Breast epithelium (tissue), 4 donors: ENCODE data around the gene FAM177B. TPM values are rescaled to one million over a fixed set of nuclear protein-coding genes. Genes with fewer than 3 reads are reported as not detected.

Source experiments
- DNase-seq, 2 donors: peaks; one replicate each; pipeline ENCODE4 v3.0.0-alpha.2; 2019; ENCODE audit warnings: low spot score in 2 of 2
- H3K27ac ChIP-seq, 2 donors: fragments of 200-600 bp; sonication (generic) in 1 of 2; one replicate each; pipeline ENCODE4 v1.5.1; 2016 to 2019; ENCODE audit warnings: mild to moderate bottlenecking in 1 of 2
- H3K27me3 ChIP-seq, 2 donors: fragments of 200-600 bp; sonication (generic) in 1 of 2; one replicate each; pipeline versions ENCODE4 v1.5.1 to v1.6.0; 2017 to 2019; ENCODE audit warnings: control low read depth in 1 of 2, mild to moderate bottlenecking in 1 of 2
- H3K36me3 ChIP-seq: fragments of 200-600 bp; one replicate; pipeline ENCODE4 v1.5.1; 2019
- H3K4me1 ChIP-seq, 2 donors: fragments of 200-600 bp; sonication (generic); one replicate each; pipeline ENCODE4 v1.5.1; 2016 to 2019; ENCODE audit warnings: control low read depth in 1 of 2
- H3K4me3 ChIP-seq, 3 donors: fragments of 200-600 bp; sonication (generic); 1 replicate in 2 of 3; 2 replicates in 1 of 3; pipeline ENCODE4 v1.5.1; 2016 to 2019; ENCODE audit warnings: mild to moderate bottlenecking in 3 of 3, moderate library complexity in 2 of 3
- H3K9me3 ChIP-seq, 2 donors: fragments of 200-600 bp; sonication (generic) in 1 of 2; one replicate each; pipeline ENCODE4 v1.5.1; 2016 to 2019; ENCODE audit warnings: control low read depth in 1 of 2
- POLR2A ChIP-seq: fragments of 450-650 bp; IDR thresholded peaks from one replicate; pipeline ENCODE4 v1.6.1; 2016; ENCODE audit warnings: antibody characterized with exemption, mild to moderate bottlenecking, moderate library complexity
- POLR2AphosphoS5 ChIP-seq, 3 donors: sonication (generic); formaldehyde crosslinking; IDR thresholded peaks; one replicate each; pipeline ENCODE4 v1.6.1; 2017; ENCODE audit warnings: antibody characterized with exemption in 3 of 3
- intact Hi-C: fragments of 100-400 bp; cut with DNase I; formaldehyde crosslinking; loops from one replicate; pipeline ENCODE4 v1.15.1; 2023; ENCODE audit warnings: low total_unique reads
- total RNA-seq, 3 donors: library from RNA; depleted of rRNA; stranded (reverse); fragments of >200 nt; gene quantifications; one replicate each; pipeline ENCODE4 v1.1.0, GENCODE V29; 2016
- TF ChIP-seq, protein P1 (sequence below), 3 donors: fragments of 450-650 bp; IDR thresholded peaks; one replicate each; pipeline ENCODE4 v1.5.1; 2016 to 2017; ENCODE audit warnings: antibody characterized with exemption in 3 of 3, mild to moderate bottlenecking in 3 of 3, moderate library complexity in 3 of 3

FAM177B gene
- total RNA-seq, 3 donors from 2014 or later, result 1.4 to 2.3 (median 2.3) TPM

DNA sequence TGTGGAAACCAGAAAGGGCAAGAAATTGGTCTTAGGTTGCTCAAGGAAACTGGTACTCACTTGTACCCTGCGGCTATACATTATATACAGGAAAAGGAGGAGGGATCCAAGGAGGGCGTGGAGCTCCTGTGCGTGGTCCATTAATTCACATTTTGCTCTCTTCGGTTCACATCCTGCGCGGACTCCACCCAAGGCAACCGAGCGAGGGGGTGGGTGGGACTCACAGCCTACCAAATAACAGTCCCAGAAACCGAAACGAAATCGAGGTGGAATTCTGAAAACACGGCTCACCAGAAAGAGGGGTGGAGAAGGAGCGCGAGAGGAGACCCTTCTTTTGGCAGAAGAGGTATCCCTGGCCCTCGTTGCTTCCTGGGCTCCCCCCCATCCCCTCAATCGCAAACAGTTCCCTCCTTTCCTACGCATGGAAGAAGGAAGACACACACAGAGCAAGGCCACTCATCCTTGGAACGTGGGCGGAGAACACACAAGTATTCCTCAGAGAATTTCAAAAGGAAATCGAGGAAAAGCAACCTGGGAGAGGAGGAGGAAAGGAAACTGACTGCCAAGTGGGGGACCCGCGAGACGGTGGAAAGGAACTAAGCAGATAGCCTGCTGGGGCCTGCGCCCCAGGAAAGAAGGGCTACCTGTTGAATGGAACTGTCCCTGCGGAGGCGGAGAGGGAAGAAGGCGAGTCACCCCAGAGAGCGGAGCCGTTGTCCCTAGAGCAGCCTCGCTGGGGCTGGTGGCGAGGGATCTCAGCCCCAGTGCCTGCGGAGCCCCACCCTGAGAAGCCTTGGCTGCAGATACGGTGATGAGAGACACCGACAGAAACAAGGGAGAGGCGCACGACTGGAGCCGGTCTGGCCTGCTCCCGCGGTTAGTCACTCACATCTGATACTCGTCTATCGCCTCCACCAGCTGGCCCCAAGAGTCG is 25.4 kb upstream of the FAM177B start:
- H3K9me3 ChIP-seq, result no peaks in the 10 kb centered on the region
- H3K4me1 ChIP-seq, result peaks cover 0 to 6% of the 10 kb centered on the region in 2 donors
- TF ChIP-seq POLR2AphosphoS5 (IDR thresholded peaks at IDR 0.05), result no peak
- TF ChIP-seq, protein P1, sequence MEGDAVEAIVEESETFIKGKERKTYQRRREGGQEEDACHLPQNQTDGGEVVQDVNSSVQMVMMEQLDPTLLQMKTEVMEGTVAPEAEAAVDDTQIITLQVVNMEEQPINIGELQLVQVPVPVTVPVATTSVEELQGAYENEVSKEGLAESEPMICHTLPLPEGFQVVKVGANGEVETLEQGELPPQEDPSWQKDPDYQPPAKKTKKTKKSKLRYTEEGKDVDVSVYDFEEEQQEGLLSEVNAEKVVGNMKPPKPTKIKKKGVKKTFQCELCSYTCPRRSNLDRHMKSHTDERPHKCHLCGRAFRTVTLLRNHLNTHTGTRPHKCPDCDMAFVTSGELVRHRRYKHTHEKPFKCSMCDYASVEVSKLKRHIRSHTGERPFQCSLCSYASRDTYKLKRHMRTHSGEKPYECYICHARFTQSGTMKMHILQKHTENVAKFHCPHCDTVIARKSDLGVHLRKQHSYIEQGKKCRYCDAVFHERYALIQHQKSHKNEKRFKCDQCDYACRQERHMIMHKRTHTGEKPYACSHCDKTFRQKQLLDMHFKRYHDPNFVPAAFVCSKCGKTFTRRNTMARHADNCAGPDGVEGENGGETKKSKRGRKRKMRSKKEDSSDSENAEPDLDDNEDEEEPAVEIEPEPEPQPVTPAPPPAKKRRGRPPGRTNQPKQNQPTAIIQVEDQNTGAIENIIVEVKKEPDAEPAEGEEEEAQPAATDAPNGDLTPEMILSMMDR (IDR thresholded peaks at IDR 0.05), result no peak
- no peak for TF ChIP-seq POLR2A
- DNase-seq, result peak in 1 of 2 donors; percentile 37
- peak overlapping the region; percentile 92 to 94 for H3K27ac ChIP-seq
- H3K27me3 ChIP-seq, result no peaks in the 10 kb centered on the region
- H3K36me3 ChIP-seq, result no peaks in the 10 kb centered on the region
- H3K4me3 ChIP-seq, result peak overlapping the region; percentile 71 to 95 (median 90)
- intact Hi-C loops, result no loop called here

DNA sequence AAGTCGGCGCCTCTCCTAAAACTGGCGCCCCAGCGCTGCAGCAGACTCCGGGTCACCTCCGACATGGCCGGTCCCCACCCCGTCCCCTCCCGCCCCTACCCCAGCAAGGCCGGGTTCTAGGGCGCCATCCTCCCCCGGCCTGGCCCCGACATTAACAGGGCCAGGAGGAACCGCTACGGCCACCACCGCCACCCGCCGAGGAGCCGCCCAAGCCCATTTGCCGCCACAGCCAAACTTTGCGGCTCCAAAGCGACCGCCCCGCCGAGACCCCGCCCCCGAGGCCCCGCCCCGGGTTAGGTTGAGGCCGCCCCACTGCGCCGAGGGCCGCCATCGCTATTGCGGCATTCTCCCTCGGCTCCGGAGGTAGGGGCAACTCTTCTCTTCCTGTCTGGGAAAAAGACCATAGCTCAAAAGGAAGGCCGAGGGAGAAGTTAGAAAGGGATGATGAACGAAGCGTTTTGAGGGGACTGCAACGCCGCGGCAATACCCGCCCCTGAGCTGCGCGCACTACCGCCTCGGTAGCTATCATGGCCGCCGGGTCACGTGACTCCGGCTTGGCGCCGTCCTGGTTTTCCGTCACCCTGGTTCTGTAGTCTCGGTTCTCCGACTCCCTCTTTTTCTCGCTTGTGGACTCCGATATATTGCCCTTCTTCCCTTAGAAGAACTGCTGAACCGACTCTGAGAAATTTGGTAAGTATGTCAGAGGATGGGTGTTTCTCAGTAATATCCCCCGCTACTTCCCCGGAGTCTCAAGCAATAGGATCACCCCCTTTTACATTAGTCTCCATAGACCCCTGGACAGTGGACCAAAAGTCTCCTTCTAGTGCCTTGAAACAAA is 24.5 kb upstream of the FAM177B start, which contains the start of the genes AIDA and BROX:
Gene AIDA (minus strand): TSS at position 239 of the 838 bp plus-strand sequence. CDS start 174 bp downstream, at position 65.
Gene BROX (plus strand): TSS at position 312 of the 838 bp plus-strand sequence. CDS start 3,136 bp downstream, outside the sequence.
- no peak for TF ChIP-seq POLR2A
- peak; percentile 71 to 74 (median 72) for TF ChIP-seq POLR2AphosphoS5 (IDR thresholded peaks at IDR 0.05)
- TF ChIP-seq, protein P1 (IDR thresholded peaks at IDR 0.05), result peak in 2 of 3 donors; percentile 10 to 23
- H3K4me1 ChIP-seq, result peaks cover 0 to 6% of the 10 kb centered on the region in 2 donors

DNA sequence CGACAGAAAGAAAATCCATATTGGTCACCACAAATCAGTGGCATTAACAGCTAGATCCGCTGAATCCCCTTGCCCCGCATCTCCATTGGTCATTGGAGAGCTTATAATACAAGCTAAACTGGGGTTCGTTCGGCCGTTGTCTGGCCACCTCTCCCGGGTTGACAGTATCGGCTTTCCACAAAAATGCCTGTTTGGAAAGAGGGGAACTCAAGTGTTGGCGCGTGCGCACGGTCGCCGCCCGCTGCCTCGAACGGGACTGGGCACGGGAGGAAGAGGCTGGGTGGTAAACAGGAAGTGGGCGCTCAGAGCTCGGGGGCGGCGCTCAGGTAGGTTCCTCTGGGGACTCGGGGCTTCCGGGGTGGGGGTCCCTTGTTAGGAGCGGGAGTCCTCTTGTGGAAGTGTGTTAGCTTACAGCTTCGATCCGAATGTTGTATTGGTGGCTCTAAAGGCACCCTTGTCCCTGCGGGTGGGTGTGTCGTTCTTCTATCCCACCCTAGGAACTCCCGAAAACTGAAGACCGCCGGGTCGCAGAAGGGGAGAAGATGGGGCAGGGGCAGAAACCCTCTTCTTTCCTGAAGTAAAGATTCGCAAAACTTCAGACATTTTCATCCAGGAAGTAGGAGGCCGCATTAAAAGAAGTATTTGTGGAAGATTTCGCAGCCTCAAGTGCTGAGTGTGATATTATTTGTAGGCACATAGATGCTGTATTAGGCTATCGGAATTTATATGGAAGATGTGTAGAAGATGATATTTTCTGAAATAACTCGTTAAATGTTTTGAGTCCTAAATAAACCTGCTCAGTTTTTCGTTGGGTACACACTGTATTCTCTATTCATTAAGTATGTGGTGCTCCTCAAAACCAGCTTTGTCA is 23.7 kb upstream of the FAM177B start:
- intact Hi-C loops, result no loop called here
- peak; percentile 89 to 93 for DNase-seq

More for the DNA sequence above, 24.5 kb upstream of the FAM177B start, which contains the start of the genes AIDA and BROX:
- no peaks in the 10 kb centered on the region for H3K36me3 ChIP-seq
- intact Hi-C loops, result no loop called here
- no peaks in the 10 kb centered on the region for H3K27me3 ChIP-seq
- DNase-seq, result peak; percentile 89 to 96
- peak within 1 kb of the TSS; percentile 92 to 94 for H3K27ac ChIP-seq
- no peaks in the 10 kb centered on the region for H3K9me3 ChIP-seq
- H3K4me3 ChIP-seq, result peak within 1 kb of the TSS; percentile 71 to 95 (median 90)

DNA sequence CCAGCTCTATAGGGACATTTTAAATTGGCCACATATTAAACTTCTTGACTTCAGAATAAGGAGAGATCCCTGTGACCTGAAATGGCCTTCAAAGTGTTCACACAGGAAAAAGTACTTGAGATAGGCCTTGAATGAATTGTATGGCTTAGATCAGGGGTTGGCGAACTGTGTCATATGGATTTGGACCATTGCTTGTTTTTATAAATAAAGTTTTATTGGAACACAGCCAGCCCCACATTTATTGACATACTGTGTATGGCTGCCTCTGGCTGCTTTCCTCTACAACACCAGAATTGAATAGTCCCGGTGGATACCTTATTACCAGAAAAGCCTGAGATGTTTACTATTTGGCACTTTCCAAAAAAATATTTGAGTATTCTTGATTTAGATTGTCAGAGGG is 20.6 kb upstream of the FAM177B start:
- H3K27ac ChIP-seq, result no peak overlapping the region
- no peaks in the 10 kb centered on the region for H3K27me3 ChIP-seq
- H3K4me3 ChIP-seq, result no peak overlapping the region
- DNase-seq, result no peak
- H3K4me1 ChIP-seq, result no peaks in the 10 kb centered on the region
- TF ChIP-seq POLR2AphosphoS5 (IDR thresholded peaks at IDR 0.05) (no peak), POLR2A (no peak)
- TF ChIP-seq, protein P1 (IDR thresholded peaks at IDR 0.05), result no peak
- intact Hi-C loops, result no loop called here
- H3K36me3 ChIP-seq, result peaks cover 5% of the 10 kb centered on the region
- H3K9me3 ChIP-seq, result no peaks in the 10 kb centered on the region

More for the DNA sequence above, 23.7 kb upstream of the FAM177B start:
- H3K4me1 ChIP-seq, result peaks cover 0 to 6% of the 10 kb centered on the region in 2 donors
- H3K27ac ChIP-seq, result peak overlapping the region; percentile 92 to 94
- no peaks in the 10 kb centered on the region for H3K27me3 ChIP-seq
- no peaks in the 10 kb centered on the region for H3K36me3 ChIP-seq
- H3K9me3 ChIP-seq, result no peaks in the 10 kb centered on the region
- H3K4me3 ChIP-seq, result peak overlapping the region; percentile 71 to 95 (median 90)
- TF ChIP-seq POLR2A, result peak; percentile 46
- TF ChIP-seq, protein P1 (IDR thresholded peaks at IDR 0.05), result no peak
- peak; percentile 68 to 93 (median 82) for TF ChIP-seq POLR2AphosphoS5 (IDR thresholded peaks at IDR 0.05)
